Measurements from ENCODE around the gene KCNK4.

DNA sequence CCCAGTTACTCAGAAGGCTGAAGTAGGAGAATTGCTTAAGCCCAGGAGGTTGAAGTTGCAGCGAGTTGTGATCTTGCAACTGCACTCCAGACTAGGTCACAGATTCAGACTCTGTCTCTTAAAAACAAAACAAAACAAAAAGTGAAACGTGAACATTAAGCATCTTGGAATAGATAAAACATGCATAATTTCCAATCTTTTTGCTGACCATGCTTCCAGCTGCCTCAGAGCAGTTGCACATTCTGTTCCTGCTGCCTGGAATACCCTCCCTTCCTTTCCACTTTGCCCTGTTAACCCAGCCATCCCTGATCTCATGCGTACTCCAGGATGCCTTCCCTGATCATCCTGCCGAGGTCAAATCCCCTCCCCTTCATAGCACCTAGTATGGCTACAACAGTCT lies 48.2 kb downstream of the KCNK4 start:
- TF ChIP-seq, protein P1, sequence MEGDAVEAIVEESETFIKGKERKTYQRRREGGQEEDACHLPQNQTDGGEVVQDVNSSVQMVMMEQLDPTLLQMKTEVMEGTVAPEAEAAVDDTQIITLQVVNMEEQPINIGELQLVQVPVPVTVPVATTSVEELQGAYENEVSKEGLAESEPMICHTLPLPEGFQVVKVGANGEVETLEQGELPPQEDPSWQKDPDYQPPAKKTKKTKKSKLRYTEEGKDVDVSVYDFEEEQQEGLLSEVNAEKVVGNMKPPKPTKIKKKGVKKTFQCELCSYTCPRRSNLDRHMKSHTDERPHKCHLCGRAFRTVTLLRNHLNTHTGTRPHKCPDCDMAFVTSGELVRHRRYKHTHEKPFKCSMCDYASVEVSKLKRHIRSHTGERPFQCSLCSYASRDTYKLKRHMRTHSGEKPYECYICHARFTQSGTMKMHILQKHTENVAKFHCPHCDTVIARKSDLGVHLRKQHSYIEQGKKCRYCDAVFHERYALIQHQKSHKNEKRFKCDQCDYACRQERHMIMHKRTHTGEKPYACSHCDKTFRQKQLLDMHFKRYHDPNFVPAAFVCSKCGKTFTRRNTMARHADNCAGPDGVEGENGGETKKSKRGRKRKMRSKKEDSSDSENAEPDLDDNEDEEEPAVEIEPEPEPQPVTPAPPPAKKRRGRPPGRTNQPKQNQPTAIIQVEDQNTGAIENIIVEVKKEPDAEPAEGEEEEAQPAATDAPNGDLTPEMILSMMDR (IDR thresholded peaks at IDR 0.05) = no peak
- no peak for TF ChIP-seq POLR2A (IDR thresholded peaks at IDR 0.05)
